Esophagus squamous epithelium (tissue), 5 donors: ENCODE measurements around the gene TCEA2. TPM values are rescaled to one million over a fixed set of nuclear protein-coding genes. Genes with fewer than 3 reads are reported as not detected.
A peak's percentile ranks its signal among the peaks of the same experiment; 100 is the strongest.

Experiments used
- DNase-seq: peaks from one replicate; lab custom pipeline; 2025; lab: John Stamatoyannopoulos, UW
- H3K27ac ChIP-seq, 4 donors: fragments of 200-600 bp; sonication (generic); one replicate each; pipeline ENCODE4 v1.5.1; 2016 to 2019; ENCODE audit warnings: mild to moderate bottlenecking in 1 of 4
- H3K27me3 ChIP-seq, 4 donors: fragments of 200-600 bp; sonication (generic); 1 replicate in 3 of 4; 2 replicates in 1 of 4; pipeline versions ENCODE4 v1.5.1 to v1.6.0; 2017 to 2021; ENCODE audit warnings: antibody characterized with exemption in 1 of 4
- H3K36me3 ChIP-seq, 3 donors: fragments of 200-600 bp; sonication (generic); one replicate each; pipeline ENCODE4 v1.5.1; 2016 to 2019
- H3K4me1 ChIP-seq, 3 donors: fragments of 200-600 bp; sonication (generic); one replicate each; pipeline ENCODE4 v1.5.1; 2017 to 2019
- H3K4me3 ChIP-seq, 4 donors: fragments of 200-600 bp; sonication (generic); 1 replicate in 3 of 4; 2 replicates in 1 of 4; pipeline ENCODE4 v1.5.1; 2016 to 2019; ENCODE audit warnings: mild to moderate bottlenecking in 2 of 4, moderate library complexity in 1 of 4
- H3K9me3 ChIP-seq, 3 donors: fragments of 200-600 bp; sonication (generic); one replicate each; pipeline ENCODE4 v1.5.1; 2016 to 2019
- POLR2A ChIP-seq, 4 donors: fragments of 450-650 bp; IDR thresholded peaks; one replicate each; pipeline ENCODE4 v1.6.1; 2017; ENCODE audit warnings: antibody characterized with exemption in 4 of 4, mild to moderate bottlenecking in 4 of 4, moderate library complexity in 3 of 4
- WGBS, 2 donors: methylation state at CpG; one replicate each; pipeline ENCODE4 v1.1.5; 2018; 5-methylcytosine and 5-hydroxymethylcytosine counted together
- intact Hi-C: fragments of 100-400 bp; cut with DNase I; formaldehyde crosslinking; loops from one replicate; pipeline ENCODE4 v1.15.0; 2022
- total RNA-seq, 4 donors: library from RNA; depleted of rRNA; stranded (reverse); fragments of >200 nt; gene quantifications; one replicate each; pipeline ENCODE4 v1.1.0, GENCODE V29; 2016
- TF ChIP-seq, protein P1 (sequence below), 6 experiments: fragments of 450-650 bp in 4 of 6; fragments of 200-600 bp in 2 of 6; sonication (generic) in 2 of 6; IDR thresholded peaks; one replicate each; pipeline ENCODE4 v1.5.1; 2016 to 2019; ENCODE audit warnings: antibody characterized with exemption in 6 of 6, mild to moderate bottlenecking in 4 of 6, moderate library complexity in 4 of 6
- donor health status: DM: yes; HTN: yes; CAD: no.

TCEA2 gene
- total RNA-seq, 4 donors from 2014 or later, result 1.8 to 25.2 (median 8.9) TPM

DNA sequence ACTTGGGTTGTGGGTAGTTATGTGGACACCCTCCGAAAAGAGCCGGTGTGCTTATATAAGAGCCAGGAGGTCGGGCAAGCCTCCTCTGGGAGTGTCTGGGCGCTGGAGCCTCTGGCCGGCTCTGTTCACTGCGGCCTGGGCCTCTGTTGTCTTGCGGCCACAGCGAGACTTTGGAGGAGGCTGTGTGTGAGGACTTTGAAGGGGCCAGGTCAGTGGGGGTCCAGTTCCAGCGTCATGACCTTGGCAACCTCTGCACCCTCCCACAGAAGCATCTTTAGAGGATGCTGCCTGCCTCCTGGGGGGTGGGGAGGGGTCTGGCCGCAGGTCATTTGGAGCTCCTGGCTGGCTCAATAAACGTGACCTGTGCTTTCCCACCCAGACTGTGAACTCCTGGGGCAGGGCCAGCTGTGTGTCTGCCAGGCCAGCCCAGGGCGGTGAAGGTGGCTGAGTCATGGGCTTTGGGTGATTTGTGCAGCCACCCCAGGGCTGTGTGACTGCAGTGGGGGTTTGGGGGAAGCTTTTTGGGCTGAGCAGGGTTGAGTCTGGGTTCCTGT lies 1.2 kb downstream of the TCEA2 start:
- WGBS, 2 donors, result 11 to 35% methylated on average over 7 to 8 of the region's 12 CpGs
- no peaks in the 10 kb centered on the region for H3K36me3 ChIP-seq
- TF ChIP-seq, protein P1, sequence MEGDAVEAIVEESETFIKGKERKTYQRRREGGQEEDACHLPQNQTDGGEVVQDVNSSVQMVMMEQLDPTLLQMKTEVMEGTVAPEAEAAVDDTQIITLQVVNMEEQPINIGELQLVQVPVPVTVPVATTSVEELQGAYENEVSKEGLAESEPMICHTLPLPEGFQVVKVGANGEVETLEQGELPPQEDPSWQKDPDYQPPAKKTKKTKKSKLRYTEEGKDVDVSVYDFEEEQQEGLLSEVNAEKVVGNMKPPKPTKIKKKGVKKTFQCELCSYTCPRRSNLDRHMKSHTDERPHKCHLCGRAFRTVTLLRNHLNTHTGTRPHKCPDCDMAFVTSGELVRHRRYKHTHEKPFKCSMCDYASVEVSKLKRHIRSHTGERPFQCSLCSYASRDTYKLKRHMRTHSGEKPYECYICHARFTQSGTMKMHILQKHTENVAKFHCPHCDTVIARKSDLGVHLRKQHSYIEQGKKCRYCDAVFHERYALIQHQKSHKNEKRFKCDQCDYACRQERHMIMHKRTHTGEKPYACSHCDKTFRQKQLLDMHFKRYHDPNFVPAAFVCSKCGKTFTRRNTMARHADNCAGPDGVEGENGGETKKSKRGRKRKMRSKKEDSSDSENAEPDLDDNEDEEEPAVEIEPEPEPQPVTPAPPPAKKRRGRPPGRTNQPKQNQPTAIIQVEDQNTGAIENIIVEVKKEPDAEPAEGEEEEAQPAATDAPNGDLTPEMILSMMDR (IDR thresholded peaks at IDR 0.05), result no peak
- no peak for TF ChIP-seq POLR2A (IDR thresholded peaks at IDR 0.05)
- no peaks in the 10 kb centered on the region for H3K27me3 ChIP-seq
- DNase-seq, result no peak
- intact Hi-C loops, result no loop called here
- H3K4me1 ChIP-seq, result peaks cover 26 to 50% (median 31%) of the 10 kb centered on the region in 3 donors
- peak overlapping the region; percentile 68 to 93 (median 82) for H3K4me3 ChIP-seq
- peak overlapping the region in 1 of 4 donors; percentile 89 for H3K27ac ChIP-seq
- H3K9me3 ChIP-seq, result no peaks in the 10 kb centered on the region

DNA sequence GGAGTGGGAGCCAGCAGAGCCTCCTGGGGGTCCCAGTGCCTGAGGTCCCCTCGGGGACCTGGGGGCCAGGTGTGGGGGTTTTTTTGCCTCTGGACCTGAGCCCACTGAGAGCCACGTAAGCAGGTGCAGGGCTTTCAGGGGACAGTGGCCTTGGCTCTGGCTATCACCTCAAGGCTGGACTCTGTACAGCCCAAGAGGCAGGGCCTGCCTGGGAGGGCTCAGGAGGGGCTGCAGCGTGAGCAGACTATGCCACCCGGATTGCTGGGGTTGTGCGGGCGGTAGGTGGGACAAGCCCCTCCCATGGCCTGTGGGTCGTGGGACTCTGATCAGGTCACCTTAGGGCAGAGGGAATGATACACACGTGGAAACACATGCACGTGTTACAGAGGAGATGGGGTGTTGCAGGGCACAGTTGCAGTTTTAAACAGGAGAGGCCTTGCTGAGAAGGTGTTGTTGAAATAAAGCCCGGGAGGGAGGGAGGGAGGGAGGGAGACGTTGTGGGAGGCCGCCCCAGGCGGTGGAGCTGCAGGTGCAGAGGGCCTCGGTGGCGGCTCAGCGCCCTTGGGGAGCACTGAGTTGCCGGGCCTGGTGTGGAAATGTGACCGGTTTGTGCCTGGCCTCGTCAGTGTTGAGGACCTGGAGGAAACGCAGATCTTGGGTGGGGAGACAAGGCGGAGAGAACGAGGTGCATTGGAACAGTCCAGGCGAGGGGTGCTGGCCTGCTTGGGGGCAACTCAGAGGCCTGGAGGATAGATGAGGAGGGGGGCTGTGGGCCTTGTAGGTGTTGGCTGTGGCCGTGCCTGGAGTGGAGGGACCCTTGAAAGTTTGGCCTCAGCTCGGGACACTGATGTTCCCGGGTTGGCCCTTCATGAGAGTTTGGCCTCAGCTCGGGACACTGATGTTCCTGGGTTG lies 2.3 kb downstream of the TCEA2 start:
- no peak overlapping the region for H3K27ac ChIP-seq

DNA sequence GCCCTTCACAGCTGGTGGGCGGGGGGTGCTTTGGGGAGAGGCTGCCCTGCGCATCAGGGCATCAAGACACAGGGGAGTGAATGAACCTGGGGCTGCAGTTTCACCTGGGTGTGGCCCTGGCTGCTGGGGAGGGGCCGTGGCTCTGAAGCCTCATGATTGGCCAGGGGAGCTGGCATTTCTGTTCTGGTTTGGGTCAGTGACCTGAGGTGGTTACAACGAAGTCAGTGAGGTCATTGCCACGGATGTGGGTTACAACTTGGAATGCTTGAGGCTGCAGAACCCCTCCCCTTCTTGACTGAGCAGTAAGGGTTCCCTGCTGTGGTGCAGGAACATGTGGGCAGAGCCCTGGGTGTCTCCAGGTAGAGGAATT lies 3.0 kb downstream of the TCEA2 start:
- peaks cover 26 to 50% (median 31%) of the 10 kb centered on the region in 3 donors for H3K4me1 ChIP-seq
- no peak overlapping the region for H3K4me3 ChIP-seq
- no peak for DNase-seq
- no peaks in the 10 kb centered on the region for H3K27me3 ChIP-seq
- H3K27ac ChIP-seq, result no peak overlapping the region
- no peaks in the 10 kb centered on the region for H3K9me3 ChIP-seq
- intact Hi-C loops, result no loop called here
- no peak for TF ChIP-seq POLR2A (IDR thresholded peaks at IDR 0.05)
- TF ChIP-seq, protein P1 (IDR thresholded peaks at IDR 0.05), result no peak
- H3K36me3 ChIP-seq, result peaks cover 0 to 6% (median 0%) of the 10 kb centered on the region in 3 donors
- WGBS, 2 donors, result 8 to 39% methylated on average over 2 to 4 of the region's 5 CpGs

More for the DNA sequence above, 2.3 kb downstream of the TCEA2 start:
- no peak for DNase-seq
- WGBS, 2 donors, result 40 to 45% methylated on average over 16 to 21 of the region's 27 CpGs
- Histone ChIP-seq H3K27me3 (no peaks in the 10 kb centered on the region), H3K4me1 (peaks cover 26 to 50% (median 31%) of the 10 kb centered on the region in 3 donors), H3K9me3 (no peaks in the 10 kb centered on the region), H3K4me3 (no peak overlapping the region), H3K36me3 (peaks cover 0 to 1% (median 0%) of the 10 kb centered on the region in 3 donors)
- intact Hi-C loops, result no loop called here
- TF ChIP-seq, protein P1 (IDR thresholded peaks at IDR 0.05), result no peak
- no peak for TF ChIP-seq POLR2A (IDR thresholded peaks at IDR 0.05)

DNA sequence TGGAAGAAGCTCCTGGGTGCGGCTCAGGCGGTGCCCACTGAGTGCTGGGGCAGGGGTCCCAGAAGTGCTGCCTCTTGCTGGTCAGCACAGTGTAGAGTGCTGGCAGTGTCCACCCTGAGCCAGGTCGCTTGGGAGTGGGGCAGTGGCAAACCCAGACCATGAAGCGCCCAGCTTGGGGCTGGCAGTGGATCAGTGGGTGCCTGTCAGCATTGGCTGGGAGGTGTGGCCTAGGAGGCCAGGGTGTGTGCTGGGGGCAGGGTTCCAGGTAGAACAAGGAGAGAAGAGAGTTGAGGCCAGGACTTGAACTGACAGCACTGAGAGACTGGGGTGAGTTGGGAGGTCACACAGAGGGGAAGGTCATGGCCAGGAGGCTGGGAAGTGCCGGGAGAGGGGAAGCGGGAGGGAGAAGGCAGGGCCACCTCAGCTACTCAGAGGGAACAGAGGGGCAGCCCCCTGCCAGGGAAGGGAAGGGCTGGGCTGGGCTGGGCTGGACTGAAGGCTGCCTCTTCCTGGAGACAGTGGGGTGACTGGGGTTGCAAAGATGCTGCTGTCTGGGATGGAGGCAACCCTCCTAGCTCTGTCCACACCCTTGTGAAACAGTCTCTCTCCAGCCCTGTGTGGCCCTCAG lies 4.1 kb downstream of the TCEA2 start:
- intact Hi-C loops, result no loop called here
- H3K4me1 ChIP-seq, result peaks cover 26 to 48% (median 30%) of the 10 kb centered on the region in 3 donors
- TF ChIP-seq, protein P1 (IDR thresholded peaks at IDR 0.05), result no peak
- no peak for TF ChIP-seq POLR2A (IDR thresholded peaks at IDR 0.05)
- H3K4me3 ChIP-seq, result no peak overlapping the region
- 54 to 80% methylated on average over 2 to 5 of the region's 6 CpGs for WGBS, 2 donors
- H3K27ac ChIP-seq, result no peak overlapping the region
- peaks cover 0 to 14% (median 0%) of the 10 kb centered on the region in 3 donors for H3K36me3 ChIP-seq
- DNase-seq, result no peak
- no peaks in the 10 kb centered on the region for H3K9me3 ChIP-seq
- H3K27me3 ChIP-seq, result no peaks in the 10 kb centered on the region
